ENCODE results near the gene ORC3.

The ORC3 gene

DNA sequence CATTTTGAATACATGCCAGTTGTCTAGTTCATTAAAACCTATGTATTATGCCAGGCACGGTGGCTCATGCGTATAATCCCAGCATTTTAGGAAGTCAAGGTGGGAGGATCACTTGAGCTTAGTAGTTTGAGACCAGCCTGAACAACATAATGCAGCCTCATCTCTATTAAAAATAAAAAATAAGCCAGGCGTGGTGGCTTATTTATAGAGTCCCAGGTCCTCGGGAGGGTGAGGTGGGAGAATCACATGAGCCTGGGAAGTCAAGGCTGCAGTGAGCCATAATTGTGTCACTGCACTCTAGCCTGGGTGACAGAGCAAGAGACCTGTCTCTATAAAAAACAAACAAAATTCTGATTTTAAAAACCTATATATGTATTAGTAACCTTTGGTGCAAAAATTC, 27.5 kb downstream of the ORC3 start:
- Histone ChIP-seq H3K27me3 (ENCODE audit: insufficient read depth, low read length, poor library complexity) (no peaks in the 10 kb centered on the region), H3K4me3 (ENCODE audit: low read depth in 1 of 2, low read length in 2 of 2) (no peak overlapping the region), H4K20me1 (ENCODE audit: insufficient read depth, low read length) (no peaks in the 10 kb centered on the region), H3K9ac (ENCODE audit: low read depth, low read length) (no peak overlapping the region), H3K27ac (ENCODE audit: low read length) (no peak overlapping the region), H3K79me2 (ENCODE audit: insufficient read depth, low read length) (no peaks in the 10 kb centered on the region), H3K36me3 (ENCODE audit: insufficient read depth, low read length) (peaks cover 30% of the 10 kb centered on the region), H3K4me1 (ENCODE audit: insufficient read depth, low read length) (no peaks in the 10 kb centered on the region), H3K9me3 (ENCODE audit: insufficient read depth, low read length, severe bottlenecking) (no peaks in the 10 kb centered on the region), H3K4me2 (ENCODE audit: insufficient read depth, low read length) (no peak overlapping the region), H2AFZ (ENCODE audit: low read depth, low read length) (no peak overlapping the region)
- no peak for ATAC-seq (ENCODE audit: insufficient read depth, low read depth)
- TF ChIP-seq EZH2 (IDR thresholded peaks at IDR 0.05; ENCODE audit: borderline replicate concordance, low read depth, low read length, severe bottlenecking), result no peak
- no peak for DNase-seq

- no peaks in the 10 kb centered on the region for H3K9me3 ChIP-seq (ENCODE audit: insufficient read depth, low read length, severe bottlenecking)
- no peak overlapping the region for H3K9ac ChIP-seq (ENCODE audit: low read depth, low read length)
- no peak overlapping the region for H2AFZ ChIP-seq (ENCODE audit: low read depth, low read length)
- no peaks in the 10 kb centered on the region for H3K4me1 ChIP-seq (ENCODE audit: insufficient read depth, low read length)
- DNase-seq (no peak), ATAC-seq (ENCODE audit: insufficient read depth, low read depth) (no peak)
- no peaks in the 10 kb centered on the region for H3K79me2 ChIP-seq (ENCODE audit: insufficient read depth, low read length)
- no peak overlapping the region for H3K4me3 ChIP-seq (ENCODE audit: low read depth in 1 of 2, low read length in 2 of 2)
- H3K36me3 ChIP-seq (ENCODE audit: insufficient read depth, low read length), result peaks cover 31% of the 10 kb centered on the region
- no peak for TF ChIP-seq EZH2 (IDR thresholded peaks at IDR 0.05; ENCODE audit: borderline replicate concordance, low read depth, low read length, severe bottlenecking)
- TF ChIP-seq, protein P1, sequence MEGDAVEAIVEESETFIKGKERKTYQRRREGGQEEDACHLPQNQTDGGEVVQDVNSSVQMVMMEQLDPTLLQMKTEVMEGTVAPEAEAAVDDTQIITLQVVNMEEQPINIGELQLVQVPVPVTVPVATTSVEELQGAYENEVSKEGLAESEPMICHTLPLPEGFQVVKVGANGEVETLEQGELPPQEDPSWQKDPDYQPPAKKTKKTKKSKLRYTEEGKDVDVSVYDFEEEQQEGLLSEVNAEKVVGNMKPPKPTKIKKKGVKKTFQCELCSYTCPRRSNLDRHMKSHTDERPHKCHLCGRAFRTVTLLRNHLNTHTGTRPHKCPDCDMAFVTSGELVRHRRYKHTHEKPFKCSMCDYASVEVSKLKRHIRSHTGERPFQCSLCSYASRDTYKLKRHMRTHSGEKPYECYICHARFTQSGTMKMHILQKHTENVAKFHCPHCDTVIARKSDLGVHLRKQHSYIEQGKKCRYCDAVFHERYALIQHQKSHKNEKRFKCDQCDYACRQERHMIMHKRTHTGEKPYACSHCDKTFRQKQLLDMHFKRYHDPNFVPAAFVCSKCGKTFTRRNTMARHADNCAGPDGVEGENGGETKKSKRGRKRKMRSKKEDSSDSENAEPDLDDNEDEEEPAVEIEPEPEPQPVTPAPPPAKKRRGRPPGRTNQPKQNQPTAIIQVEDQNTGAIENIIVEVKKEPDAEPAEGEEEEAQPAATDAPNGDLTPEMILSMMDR (IDR thresholded peaks at IDR 0.05; ENCODE audit: borderline replicate concordance, extremely low read depth, low read length, poor library complexity, severe bottlenecking), result no peak
- H3K4me2 ChIP-seq (ENCODE audit: insufficient read depth, low read length), result no peak overlapping the region
- H3K27ac ChIP-seq (ENCODE audit: low read length), result no peak overlapping the region
- no peaks in the 10 kb centered on the region for H4K20me1 ChIP-seq (ENCODE audit: insufficient read depth, low read length)
- H3K27me3 ChIP-seq (ENCODE audit: insufficient read depth, low read length, poor library complexity), result no peaks in the 10 kb centered on the region
These were observed 28.6 kb downstream of the ORC3 start for GRCh38 chr6:87618531-87618930.

DNA sequence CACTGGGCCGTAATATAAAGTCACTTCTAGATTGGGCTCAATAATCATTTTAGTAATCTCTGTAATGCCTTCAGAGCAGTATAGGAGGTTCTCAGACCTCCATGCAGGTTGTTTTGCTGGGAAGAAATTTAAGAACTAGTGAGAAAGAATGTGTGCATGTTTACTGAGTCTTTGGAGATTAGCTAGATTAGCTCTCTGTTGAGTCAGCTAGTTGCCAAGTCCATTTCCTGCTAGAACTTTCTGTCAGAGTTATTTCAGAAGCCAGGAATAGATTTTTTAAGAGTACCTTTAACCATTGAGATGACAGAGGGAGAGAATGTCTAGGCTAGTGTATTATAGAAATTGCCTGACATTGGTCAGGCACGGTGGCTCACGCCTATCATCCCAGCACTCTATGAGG, 33.3 kb downstream of the ORC3 start:
- Histone ChIP-seq H3K4me2 (ENCODE audit: insufficient read depth, low read length) (no peak overlapping the region), H3K79me2 (ENCODE audit: insufficient read depth, low read length) (no peaks in the 10 kb centered on the region)

DNA sequence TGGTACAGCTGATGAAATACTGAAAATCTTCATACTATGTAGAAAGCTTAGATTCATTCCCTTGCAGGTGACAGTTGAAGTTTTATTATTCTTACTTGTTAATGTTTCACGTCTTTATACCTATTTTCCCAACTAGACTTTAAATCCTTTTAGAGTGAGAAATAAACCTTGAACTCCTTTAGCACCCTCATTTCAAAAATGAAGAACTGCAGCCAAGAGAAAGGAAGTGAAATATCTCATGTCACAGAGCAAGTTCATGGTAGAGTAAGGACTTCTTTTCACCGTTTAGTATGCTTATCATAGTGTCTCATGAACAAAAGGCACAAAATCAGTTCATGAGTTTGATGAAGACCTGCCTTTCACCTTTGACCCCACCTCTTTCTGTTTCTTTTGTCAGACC, 38.5 kb downstream of the ORC3 start:
- no peak overlapping the region for H3K9ac ChIP-seq (ENCODE audit: low read depth, low read length)
- no peaks in the 10 kb centered on the region for H3K27me3 ChIP-seq (ENCODE audit: insufficient read depth, low read length, poor library complexity)
- peaks cover 30% of the 10 kb centered on the region for H3K36me3 ChIP-seq (ENCODE audit: insufficient read depth, low read length)
- no peak for TF ChIP-seq EZH2 (IDR thresholded peaks at IDR 0.05; ENCODE audit: borderline replicate concordance, low read depth, low read length, severe bottlenecking)
- TF ChIP-seq, protein P1 (IDR thresholded peaks at IDR 0.05; ENCODE audit: borderline replicate concordance, extremely low read depth, low read length, poor library complexity, severe bottlenecking), result no peak
- H3K4me3 ChIP-seq (ENCODE audit: low read depth in 1 of 2, low read length in 2 of 2), result no peak overlapping the region
- no peak overlapping the region for H3K27ac ChIP-seq (ENCODE audit: low read length)
- no peaks in the 10 kb centered on the region for H3K4me1 ChIP-seq (ENCODE audit: insufficient read depth, low read length)
- DNase-seq, result no peak
- ATAC-seq (ENCODE audit: insufficient read depth, low read depth), result no peak
- H2AFZ ChIP-seq (ENCODE audit: low read depth, low read length), result no peak overlapping the region
- H3K9me3 ChIP-seq (ENCODE audit: insufficient read depth, low read length, severe bottlenecking), result no peaks in the 10 kb centered on the region
- H3K79me2 ChIP-seq (ENCODE audit: insufficient read depth, low read length), result no peaks in the 10 kb centered on the region
- no peak overlapping the region for H3K4me2 ChIP-seq (ENCODE audit: insufficient read depth, low read length)
- H4K20me1 ChIP-seq (ENCODE audit: insufficient read depth, low read length), result no peaks in the 10 kb centered on the region

More for the DNA sequence above, 33.3 kb downstream of the ORC3 start:
- no peak overlapping the region for H2AFZ ChIP-seq (ENCODE audit: low read depth, low read length)
- peaks cover 28% of the 10 kb centered on the region for H3K36me3 ChIP-seq (ENCODE audit: insufficient read depth, low read length)
- no peak for ATAC-seq (ENCODE audit: insufficient read depth, low read depth)
- H3K27me3 ChIP-seq (ENCODE audit: insufficient read depth, low read length, poor library complexity), result no peaks in the 10 kb centered on the region
- H3K27ac ChIP-seq (ENCODE audit: low read length), result no peak overlapping the region
- H3K9ac ChIP-seq (ENCODE audit: low read depth, low read length), result no peak overlapping the region
- no peak overlapping the region for H3K4me3 ChIP-seq (ENCODE audit: low read depth in 1 of 2, low read length in 2 of 2)
- no peaks in the 10 kb centered on the region for H3K9me3 ChIP-seq (ENCODE audit: insufficient read depth, low read length, severe bottlenecking)
- no peak for TF ChIP-seq EZH2 (IDR thresholded peaks at IDR 0.05; ENCODE audit: borderline replicate concordance, low read depth, low read length, severe bottlenecking)
- TF ChIP-seq, protein P1 (IDR thresholded peaks at IDR 0.05; ENCODE audit: borderline replicate concordance, extremely low read depth, low read length, poor library complexity, severe bottlenecking), result no peak
- no peaks in the 10 kb centered on the region for H4K20me1 ChIP-seq (ENCODE audit: insufficient read depth, low read length)
- no peak for DNase-seq
- no peaks in the 10 kb centered on the region for H3K4me1 ChIP-seq (ENCODE audit: insufficient read depth, low read length)

All from DND-41 (cell line).